Gastrocnemius medialis (tissue), 4 donors: ENCODE data around the gene RCSD1. TPM values are rescaled to one million over a fixed set of nuclear protein-coding genes. Genes with fewer than 3 reads are reported as not detected.

Experiments
- ATAC-seq, 2 donors: fragments of 150-250 bp; one replicate each; pipeline ENCODE4 v1.9.1; 2016
- DNase-seq, 2 donors: peaks; one replicate each; pipeline ENCODE4 v3.0.0-alpha.2; 2019
- H3K27ac ChIP-seq, 4 donors: fragments of 200-600 bp; sonication (generic); 1 replicate in 1 of 4; 2 replicates in 3 of 4; pipeline ENCODE4 v1.5.1; 2016 to 2018; ENCODE audit warnings: mild to moderate bottlenecking in 2 of 4, moderate library complexity in 1 of 4
- H3K27me3 ChIP-seq, 3 donors: fragments of 200-600 bp; sonication (generic) in 2 of 3; 1 replicate in 1 of 3; 2 replicates in 2 of 3; pipeline versions ENCODE4 v1.5.1 to v1.6.0; 2016 to 2019; ENCODE audit warnings: mild to moderate bottlenecking in 1 of 3, moderate library complexity in 1 of 3
- H3K36me3 ChIP-seq, 2 donors: fragments of 200-600 bp; sonication (generic) in 1 of 2; one replicate each; pipeline ENCODE4 v1.5.1; 2017 to 2018
- H3K4me1 ChIP-seq, 2 donors: fragments of 200-600 bp; sonication (generic) in 1 of 2; one replicate each; pipeline ENCODE4 v1.5.1; 2016 to 2017; ENCODE audit warnings: mild to moderate bottlenecking in 2 of 2
- H3K4me3 ChIP-seq, 4 donors: fragments of 200-600 bp; sonication (generic) in 3 of 4; 1 replicate in 1 of 4; 2 replicates in 3 of 4; pipeline ENCODE4 v1.5.1; 2016 to 2019; ENCODE audit warnings: mild to moderate bottlenecking in 2 of 4
- H3K9me3 ChIP-seq, 3 donors: fragments of 200-600 bp; sonication (generic) in 2 of 3; 1 replicate in 1 of 3; 2 replicates in 2 of 3; pipeline ENCODE4 v1.5.1; 2016 to 2019
- CTCF ChIP-seq, 5 experiments: fragments of 450-650 bp in 3 of 5; fragments of 200-600 bp in 2 of 5; sonication (generic) in 2 of 5; IDR thresholded peaks in 4 of 5; conservative IDR thresholded peaks in 1 of 5; 1 replicate in 4 of 5; 2 replicates in 1 of 5; pipeline ENCODE4 v1.5.1; 2016 to 2019; ENCODE audit warnings: antibody characterized with exemption in 5 of 5, mild to moderate bottlenecking in 3 of 5, moderate library complexity in 3 of 5
- POLR2A ChIP-seq, 2 donors: fragments of 450-650 bp; IDR thresholded peaks; one replicate each; pipeline ENCODE4 v1.6.1; 2017; ENCODE audit warnings: antibody characterized with exemption in 2 of 2, mild to moderate bottlenecking in 2 of 2, moderate library complexity in 2 of 2
- in situ Hi-C, 4 donors: fragments of 200-750 bp; cut with MboI; loops; one replicate each; pipeline versions ENCODE4 v1.15.0 to v1.8.0; 2017; ENCODE audit warnings: low sequenced_read_pairs in 4 of 4
- intact Hi-C: fragments of 100-400 bp; cut with DNase I; formaldehyde crosslinking; loops from one replicate; pipeline ENCODE4 v1.15.1; 2023; ENCODE audit warnings: low total_unique reads
- total RNA-seq, 4 donors: library from RNA; depleted of rRNA; stranded (reverse); fragments of >200 nt; gene quantifications; one replicate each; pipeline versions ENCODE4 v1.1.0 to v1.2.3, GENCODE V29; 2016

RCSD1 gene
- total RNA-seq, 4 donors from 2014 or later = 6.0 to 14.8 (median 7.5) TPM

DNA sequence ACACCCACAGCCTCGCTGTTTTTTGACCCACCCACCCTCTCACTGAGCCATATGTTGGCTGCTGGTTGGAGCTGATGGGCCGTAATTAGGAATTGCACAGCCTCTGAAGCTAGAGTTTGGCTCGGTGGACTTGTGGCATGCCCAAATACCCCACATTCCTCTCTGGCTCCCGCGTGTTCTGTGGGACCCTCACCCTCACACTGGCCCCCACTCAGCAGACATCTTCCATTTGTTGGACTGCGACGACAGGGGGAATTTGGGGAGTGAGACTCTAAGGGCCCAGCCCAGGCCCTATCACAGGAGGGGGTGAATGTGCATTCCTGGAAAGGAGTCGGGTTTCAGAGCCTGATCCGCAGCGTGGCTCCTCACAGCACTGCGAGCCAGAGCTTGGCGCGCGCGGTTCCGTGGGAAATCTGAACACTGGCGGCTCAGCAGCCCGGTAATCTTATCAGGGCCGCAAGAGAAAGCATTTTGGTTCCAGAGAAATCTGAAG is 5.2 kb downstream of the RCSD1 start:
- intact Hi-C loops (loop anchor here (2.0 to 5.0 kb wide), 2 partner anchors 33 to 50 kb away; no protein-coding TSS in a partner anchor), in situ Hi-C loops (no loop called here)
- peak; percentile 68 to 76 for ATAC-seq
- no peaks in the 10 kb centered on the region for H3K27me3 ChIP-seq
- H3K27ac ChIP-seq = peak overlapping the region; percentile 90 to 96 (median 92)
- H3K4me1 ChIP-seq = peaks cover 50 to 69% of the 10 kb centered on the region in 2 donors
- TF ChIP-seq CTCF (IDR thresholded peaks at IDR 0.05 in 4 of 5, conservative IDR thresholded peaks at IDR 0.05 in 1 of 5) (no peak), POLR2A (IDR thresholded peaks at IDR 0.05) (no peak)
- H3K4me3 ChIP-seq = peak overlapping the region; percentile 10 to 24 (median 24)
- peak in 1 of 2 donors; percentile 67 for DNase-seq
- no peaks in the 10 kb centered on the region for H3K36me3 ChIP-seq
- H3K9me3 ChIP-seq = no peaks in the 10 kb centered on the region

DNA sequence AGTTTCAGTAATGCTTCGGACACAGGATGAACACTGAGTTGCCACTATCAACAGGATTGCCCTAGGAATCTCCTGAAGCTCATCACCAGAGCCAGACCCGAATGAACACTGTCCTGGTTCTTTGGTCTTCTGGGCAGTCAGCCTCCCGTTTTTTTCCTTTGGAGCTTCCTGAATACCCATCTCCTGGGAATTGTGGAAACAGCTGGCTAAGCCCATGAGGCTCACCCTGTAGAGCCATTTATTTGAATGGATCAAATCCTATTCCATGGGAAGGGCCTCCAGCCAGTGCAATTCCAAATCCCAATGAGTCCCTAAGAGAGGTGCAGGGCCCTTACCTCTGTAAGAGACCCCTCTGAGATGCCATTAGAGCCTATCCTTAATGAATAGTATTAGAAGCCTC is 5.9 kb downstream of the RCSD1 start:
- TF ChIP-seq POLR2A (IDR thresholded peaks at IDR 0.05) (no peak), CTCF (IDR thresholded peaks at IDR 0.05 in 4 of 5, conservative IDR thresholded peaks at IDR 0.05 in 1 of 5) (no peak)

DNA sequence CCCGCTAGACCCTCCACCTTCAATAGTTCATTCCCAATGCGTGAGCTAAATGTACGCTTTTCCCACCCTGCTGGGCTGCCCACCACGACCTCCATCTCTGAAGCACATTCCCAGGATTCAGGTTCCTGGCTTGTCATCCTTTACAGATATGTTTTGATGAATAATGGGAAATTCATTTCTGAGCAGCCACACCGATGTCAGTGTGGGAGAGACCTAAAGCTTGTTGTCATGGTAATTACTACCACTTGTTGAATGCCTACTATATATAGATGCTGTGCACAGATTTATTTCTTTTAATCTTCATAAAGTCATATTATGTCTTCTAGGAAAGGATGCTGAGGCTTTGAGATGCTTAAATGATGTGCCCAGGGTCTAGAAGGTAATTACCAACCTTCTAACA is 8.0 kb downstream of the RCSD1 start:
- no peak for TF ChIP-seq POLR2A (IDR thresholded peaks at IDR 0.05)
- no peak for TF ChIP-seq CTCF (IDR thresholded peaks at IDR 0.05 in 4 of 5, conservative IDR thresholded peaks at IDR 0.05 in 1 of 5)
- intact Hi-C loops = loop anchor here (5.0 kb wide), 1 partner anchor 36 kb away; no protein-coding TSS in a partner anchor
- Histone ChIP-seq H3K4me1 (peaks cover 48 to 60% of the 10 kb centered on the region in 2 donors), H3K4me3 (no peak overlapping the region), H3K27me3 (no peaks in the 10 kb centered on the region), H3K27ac (peak overlapping the region in 1 of 4 donors; percentile 96), H3K36me3 (no peaks in the 10 kb centered on the region), H3K9me3 (no peaks in the 10 kb centered on the region)
- ATAC-seq (no peak), DNase-seq (no peak)
- in situ Hi-C loops = no loop called here

More for the DNA sequence above, 5.9 kb downstream of the RCSD1 start:
- intact Hi-C loops = loop anchor here (2.0 to 5.0 kb wide), 2 partner anchors 34 to 49 kb away; no protein-coding TSS in a partner anchor
- DNase-seq (no peak), ATAC-seq (peak in 1 of 2 donors; percentile 14)
- Histone ChIP-seq H3K27me3 (no peaks in the 10 kb centered on the region), H3K4me3 (peak overlapping the region in 2 of 4 donors; percentile 24), H3K4me1 (peaks cover 48 to 67% of the 10 kb centered on the region in 2 donors), H3K27ac (peak overlapping the region; percentile 90 to 96 (median 92)), H3K9me3 (no peaks in the 10 kb centered on the region), H3K36me3 (no peaks in the 10 kb centered on the region)
- in situ Hi-C loops = no loop called here

- Histone ChIP-seq H3K27me3 (no peaks in the 10 kb centered on the region), H3K4me3 (no peak overlapping the region), H3K9me3 (no peaks in the 10 kb centered on the region), H3K4me1 (peaks cover 51 to 59% of the 10 kb centered on the region in 2 donors), H3K36me3 (no peaks in the 10 kb centered on the region), H3K27ac (no peak overlapping the region)
- ATAC-seq (no peak), DNase-seq (no peak)
- in situ Hi-C loops (no loop called here), intact Hi-C loops (no loop called here)
- no peak for TF ChIP-seq CTCF (IDR thresholded peaks at IDR 0.05 in 4 of 5, conservative IDR thresholded peaks at IDR 0.05 in 1 of 5)
- TF ChIP-seq POLR2A (IDR thresholded peaks at IDR 0.05) = no peak
These were observed 10.0 kb downstream of the RCSD1 start for GRCh38 chr1:167640051-167640450.
